HG03280 (cell line): ENCODE measurements around the gene CUL7.
"Not testable (repeated sequence)": the region's sequence is repeated elsewhere in the genome, so short reads cannot be mapped to it uniquely, and the experiment has no call there.

Source experiments
- ATAC-seq: cut with Tn5 transposase; IDR thresholded peaks from one replicate; pipeline ENCODE4 v1.9.1; 2021; ENCODE audit warnings: mild to moderate bottlenecking, moderate library complexity; ENCODE audit not compliant: unreplicated experiment

The CUL7 gene

GRCh38 chr6:43050981-43051380, 2.7 kb downstream of the CUL7 start:
- ATAC-seq = no peak

- ATAC-seq = no peak
Observed at GRCh38 chr6:43047998-43048397, 5.7 kb downstream of the CUL7 start.

- no peak for ATAC-seq
Observed at GRCh38 chr6:43045371-43045930, 8.2 kb downstream of the CUL7 start.

GRCh38 chr6:43043310-43043709, 10.3 kb downstream of the CUL7 start:
- ATAC-seq = no peak

- ATAC-seq = not testable (repeated sequence)
Observed at GRCh38 chr6:43041475-43041874, 12.2 kb downstream of the CUL7 start.

GRCh38 chr6:43040542-43041257, 13.0 kb downstream of the CUL7 start:
- ATAC-seq = no peak

GRCh38 chr6:43038727-43039126, 14.9 kb downstream of the CUL7 start:
- ATAC-seq = no peak

- ATAC-seq = no peak
Observed at GRCh38 chr6:43037706-43038105, 15.9 kb downstream of the CUL7 start.

- no peak for ATAC-seq
Observed at GRCh38 chr6:43037197-43037596, 16.5 kb downstream of the CUL7 start.

GRCh38 chr6:43036712-43037111, 16.9 kb downstream of the CUL7 start:
- no peak for ATAC-seq

GRCh38 chr6:43035495-43036194, 18.0 kb downstream of the CUL7 start:
- no peak for ATAC-seq

GRCh38 chr6:43034190-43034525, 19.5 kb downstream of the CUL7 start:
- ATAC-seq = no peak

GRCh38 chr6:43033496-43034189, 20.0 kb downstream of the CUL7 start:
- ATAC-seq = no peak

GRCh38 chr6:43032326-43032725, 21.3 kb downstream of the CUL7 start:
- no peak for ATAC-seq

GRCh38 chr6:43029120-43029519, 24.5 kb downstream of the CUL7 start:
- ATAC-seq = no peak

GRCh38 chr6:43026365-43026764, 27.3 kb downstream of the CUL7 start:
- no peak for ATAC-seq

- ATAC-seq = no peak
Observed at GRCh38 chr6:43024436-43024835, 29.2 kb downstream of the CUL7 start.

GRCh38 chr6:43021270-43022047, 32.2 kb downstream of the CUL7 start, which contains the start of gene RRP36:
TSS of gene RRP36 (plus strand) at chr6:43021623. CDS start at chr6:43021655, 32 bp downstream.
- ATAC-seq = peak; percentile 71

- ATAC-seq = no peak
Observed at GRCh38 chr6:43020847-43021246, 32.8 kb downstream of the CUL7 start.

GRCh38 chr6:43020052-43020705, 33.5 kb downstream of the CUL7 start:
- ATAC-seq = no peak
